HG03460 (cell line): Measurements from ENCODE around the gene APBB1.

Experiments
- ATAC-seq: cut with Tn5 transposase; IDR thresholded peaks from one replicate; pipeline ENCODE4 v1.9.1; 2021; ENCODE audit not compliant: unreplicated experiment

APBB1 gene

GRCh38 chr11:6353367-6353987, 65.4 kb downstream of the APBB1 start:
- ATAC-seq, result peak; percentile 87

- ATAC-seq, result no peak
Measured at GRCh38 chr11:6351782-6352382, 67.0 kb downstream of the APBB1 start.

GRCh38 chr11:6350486-6350885, 68.4 kb downstream of the APBB1 start:
- no peak for ATAC-seq

GRCh38 chr11:6350043-6350442, 68.9 kb downstream of the APBB1 start:
- ATAC-seq, result no peak

- ATAC-seq, result no peak
Measured at GRCh38 chr11:6345366-6345765, 73.5 kb downstream of the APBB1 start.
